Caco-2 (cell line): Measurements from ENCODE around the gene GIPR. TPM values are rescaled to one million over a fixed set of nuclear protein-coding genes. Genes with fewer than 3 reads are reported as not detected.

ENCODE experiments used
- BruUV-seq: library from RNA; stranded (reverse); fragments of 400-500 nt; replicated peaks from 2 replicates; lab custom pipeline; 2021; lab: Mats Ljungman, UMichigan
- CTCF ChIA-PET: fragments of 300-600 bp; sonication (Branson Sonifier 250); formaldehyde crosslinking; loops from one replicate; lab custom pipeline; 2022; ENCODE audit warnings: antibody characterized with exemption; lab: Charles Lee
- POLR2A ChIA-PET: fragments of 300-600 bp; sonication (Branson Sonifier 250); formaldehyde crosslinking; loops from one replicate; lab custom pipeline; 2022; ENCODE audit warnings: antibody characterized with exemption; lab: Charles Lee
- DNase-seq, 2 experiments: peaks; one replicate each; pipeline versions ENCODE4 v3.0.0 to v3.0.0-alpha.2; 2020 to 2022
- H3K27me3 ChIP-seq: replicated peaks from 2 replicates; pipeline ENCODE4 v1.6.0; 2011; ENCODE audit warnings: low read length; ENCODE audit not compliant: control insufficient read depth, insufficient read depth
- H3K36me3 ChIP-seq: 2 replicates; pipeline ENCODE4 v1.5.1; 2011; ENCODE audit warnings: low read length; ENCODE audit not compliant: control insufficient read depth, insufficient read depth
- H3K4me1 ChIP-seq: fragments of 250-450 bp; sonication (Bioruptor Pico); 2 replicates; pipeline ENCODE4 v1.5.1; 2020; ENCODE audit warnings: mild to moderate bottlenecking
- H3K4me3 ChIP-seq: 2 replicates; pipeline ENCODE4 v1.5.1; 2011; ENCODE audit warnings: low read depth, mild to moderate bottlenecking, control low read depth, low read length
- H3K9me3 ChIP-seq: fragments of 250-450 bp; sonication (Bioruptor Pico); 2 replicates; pipeline ENCODE4 v1.5.1; 2020; ENCODE audit warnings: mild to moderate bottlenecking, moderate library complexity
- H3K27ac Mint-ChIP-seq: one replicate; pipeline ENCODE4 v1.8.0; 2022; ENCODE audit warnings: mixed read lengths; ENCODE audit not compliant: unreplicated experiment
- H3K27me3 Mint-ChIP-seq: one replicate; pipeline ENCODE4 v1.8.0; 2022; ENCODE audit warnings: mixed read lengths; ENCODE audit not compliant: insufficient read depth, unreplicated experiment
- H3K36me3 Mint-ChIP-seq: one replicate; pipeline ENCODE4 v1.8.0; 2022; ENCODE audit warnings: mild to moderate bottlenecking, mixed read lengths; ENCODE audit not compliant: insufficient read depth, unreplicated experiment
- H3K4me1 Mint-ChIP-seq: one replicate; pipeline ENCODE4 v1.8.0; 2022; ENCODE audit warnings: low read depth, mixed read lengths; ENCODE audit not compliant: unreplicated experiment
- H3K4me3 Mint-ChIP-seq: one replicate; pipeline ENCODE4 v1.8.0; 2022; ENCODE audit warnings: mild to moderate bottlenecking, moderate library complexity, mixed read lengths; ENCODE audit not compliant: unreplicated experiment
- H3K9me3 Mint-ChIP-seq: one replicate; pipeline ENCODE4 v1.8.0; 2022; ENCODE audit warnings: mixed read lengths; ENCODE audit not compliant: unreplicated experiment
- intact Hi-C: fragments of 100-400 bp; cut with micrococcal nuclease; formaldehyde crosslinking; loops from one replicate; pipeline ENCODE4 v1.10.0; 2022; ENCODE audit not compliant: unreplicated experiment
- microRNA-seq: library from miRNA; unstranded; fragments of <30 nt; microRNA quantifications from one replicate; pipeline ENCODE4 v1.2.0, GENCODE V29; 2022
- total RNA-seq: library from RNA; stranded (reverse); gene quantifications from 2 replicates; pipeline ENCODE4 v1.2.3, GENCODE V29; 2022
- TF ChIP-seq, protein P1 (sequence below), 2 experiments: fragments of 200-600 bp in 1 of 2; IDR thresholded peaks; 1 replicate in 1 of 2; 2 replicates in 1 of 2; pipeline versions ENCODE4 v1.5.1 to v1.8.0; 2011 to 2022; ENCODE audit warnings: antibody characterized with exemption in 1 of 2, control low read depth in 1 of 2, inconsistent platforms in 1 of 2, low read depth in 1 of 2, low read length in 1 of 2, mild to moderate bottlenecking in 1 of 2, moderate library complexity in 1 of 2; ENCODE audit not compliant: insufficient read depth in 1 of 2, severe bottlenecking in 1 of 2, unreplicated experiment in 1 of 2

The GIPR gene
- total RNA-seq, 1 experiment from 2014 or later: 2.6 TPM

DNA sequence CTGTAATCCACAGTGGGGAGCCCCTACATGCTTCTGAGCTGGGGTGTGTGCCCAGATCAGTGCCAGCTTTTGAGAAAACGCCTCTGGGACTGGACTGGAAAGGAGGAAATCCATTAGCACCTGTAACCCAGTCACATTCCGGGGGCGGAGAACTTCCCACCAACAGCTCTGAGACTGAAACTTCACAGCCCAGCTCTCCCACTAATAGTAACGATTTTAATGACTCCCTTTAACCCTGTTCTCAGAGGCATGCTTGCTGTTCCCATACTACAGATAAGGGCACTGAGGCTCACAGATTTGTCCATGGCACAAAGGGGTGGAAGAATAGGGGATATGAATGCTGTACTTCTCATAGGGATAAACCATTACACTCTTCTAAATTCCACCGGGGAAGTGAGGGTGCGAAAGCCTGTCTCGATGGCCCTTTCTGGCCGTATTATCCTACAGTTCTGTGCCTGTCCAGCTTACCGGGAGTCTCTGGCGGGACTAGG lies 61.8 kb downstream of the GIPR start:
- TSS peak; percentile 61 for BruUV-seq
- Mint-ChIP-seq H3K4me1 (peaks cover 8% of the 10 kb centered on the region), H3K27me3 (no peaks in the 10 kb centered on the region), H3K9me3 (no peaks in the 10 kb centered on the region), H3K36me3 (peaks cover 28% of the 10 kb centered on the region), H3K4me3 (peak overlapping the region; percentile 86), H3K27ac (peak overlapping the region; percentile 73)
- H3K4me1 ChIP-seq: no peaks in the 10 kb centered on the region; the same call in none of the 2 replicates
- TF ChIP-seq, protein P1, sequence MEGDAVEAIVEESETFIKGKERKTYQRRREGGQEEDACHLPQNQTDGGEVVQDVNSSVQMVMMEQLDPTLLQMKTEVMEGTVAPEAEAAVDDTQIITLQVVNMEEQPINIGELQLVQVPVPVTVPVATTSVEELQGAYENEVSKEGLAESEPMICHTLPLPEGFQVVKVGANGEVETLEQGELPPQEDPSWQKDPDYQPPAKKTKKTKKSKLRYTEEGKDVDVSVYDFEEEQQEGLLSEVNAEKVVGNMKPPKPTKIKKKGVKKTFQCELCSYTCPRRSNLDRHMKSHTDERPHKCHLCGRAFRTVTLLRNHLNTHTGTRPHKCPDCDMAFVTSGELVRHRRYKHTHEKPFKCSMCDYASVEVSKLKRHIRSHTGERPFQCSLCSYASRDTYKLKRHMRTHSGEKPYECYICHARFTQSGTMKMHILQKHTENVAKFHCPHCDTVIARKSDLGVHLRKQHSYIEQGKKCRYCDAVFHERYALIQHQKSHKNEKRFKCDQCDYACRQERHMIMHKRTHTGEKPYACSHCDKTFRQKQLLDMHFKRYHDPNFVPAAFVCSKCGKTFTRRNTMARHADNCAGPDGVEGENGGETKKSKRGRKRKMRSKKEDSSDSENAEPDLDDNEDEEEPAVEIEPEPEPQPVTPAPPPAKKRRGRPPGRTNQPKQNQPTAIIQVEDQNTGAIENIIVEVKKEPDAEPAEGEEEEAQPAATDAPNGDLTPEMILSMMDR (IDR thresholded peaks at IDR 0.05; ENCODE audit: insufficient read depth in 1 of 2, low read depth in 1 of 2, low read length in 1 of 2, severe bottlenecking in 1 of 2, unreplicated experiment in 1 of 2): no peak
- no peaks in the 10 kb centered on the region for H3K36me3 ChIP-seq
- H3K9me3 ChIP-seq: no peaks in the 10 kb centered on the region
- DNase-seq: peak in 1 of 2 experiments; percentile 29
- H3K27me3 ChIP-seq: no peaks in the 10 kb centered on the region
- intact Hi-C loops: loop anchor here (1.0 to 2.0 kb wide), 3 partner anchors 13 to 133 kb away; partner anchors contain the start of genes SIX5 and SYMPK
- ChIA-PET POLR2A (interaction anchor here (1.0 to 2.2 kb wide), 6 partner anchors 9 to 52 kb away, joined by 3 to 49 read pairs (median 8); partner anchors contain the start of gene SIX5), CTCF (interaction anchor here (0.6 to 2.1 kb wide), 7 partner anchors 9 to 41 kb away, joined by 3 to 18 read pairs (median 9); partner anchors contain the start of genes QPCTL, SIX5 and SNRPD2)
- peak overlapping the region; percentile 57 for H3K4me3 ChIP-seq

DNA sequence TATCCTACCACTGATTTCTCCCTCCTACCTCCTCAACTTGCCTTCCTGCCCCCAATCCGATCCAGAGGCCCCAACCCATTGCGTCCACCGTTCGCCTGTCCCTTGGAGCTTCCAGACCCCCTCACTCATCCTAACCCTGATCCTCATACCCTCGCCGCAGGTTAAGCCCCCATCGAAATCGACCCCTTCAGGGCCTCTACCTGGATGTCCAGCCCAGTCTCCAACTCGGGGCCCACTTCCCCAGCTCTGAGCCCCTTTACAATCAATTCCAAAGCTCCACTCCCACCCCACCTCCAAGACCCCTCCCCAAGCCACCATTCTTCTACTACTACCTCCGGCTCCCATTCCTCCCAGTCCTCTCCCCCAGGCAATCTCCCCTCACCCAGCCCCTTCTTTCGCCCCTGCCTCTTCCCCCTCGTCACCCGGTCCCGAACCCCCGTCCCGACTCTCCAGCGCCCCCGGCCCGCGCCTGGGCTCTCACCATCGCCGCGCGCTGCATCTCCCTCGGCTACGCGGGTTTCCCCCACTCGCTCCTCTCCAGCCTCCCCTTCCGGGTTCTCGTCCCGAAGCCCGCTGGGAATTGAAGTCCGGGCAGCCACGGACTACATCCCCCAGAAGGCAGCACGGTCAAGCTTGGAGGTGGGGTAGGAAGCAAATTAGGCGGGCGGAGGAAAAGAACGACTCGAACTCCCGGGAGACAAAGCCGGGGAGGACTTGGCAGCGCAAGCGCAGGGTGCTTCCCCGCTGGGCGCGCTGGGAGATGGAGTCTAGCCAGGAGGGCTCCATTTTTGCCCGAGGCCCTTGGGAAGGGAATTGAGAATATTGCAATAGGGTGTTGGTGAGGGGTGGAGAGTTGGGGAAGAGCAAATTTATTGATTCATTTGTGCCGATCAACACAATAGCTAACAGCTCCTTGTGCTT lies 62.6 kb downstream of the GIPR start, which contains the start of gene FBXO46:
FBXO46 (minus strand) TSS at position 529 of the 921 bp plus-strand sequence. CDS start 17,401 bp downstream, outside the sequence.
- ChIA-PET POLR2A (interaction anchor here (0.6 to 2.2 kb wide), 17 partner anchors 8 to 1058 kb away, joined by 3 to 49 read pairs (median 6); partner anchors contain the start of genes FOSB, SIX5, SLC1A5 and SNRPD2), CTCF (interaction anchor here (0.6 to 2.1 kb wide), 14 partner anchors 10 to 459 kb away, joined by 3 to 18 read pairs (median 6); partner anchors contain the start of genes QPCTL, SIX5 and SNRPD2)
- H3K9me3 ChIP-seq: no peaks in the 10 kb centered on the region
- no peaks in the 10 kb centered on the region for H3K36me3 ChIP-seq
- Mint-ChIP-seq H3K4me1 (peaks cover 8% of the 10 kb centered on the region), H3K27me3 (no peaks in the 10 kb centered on the region), H3K27ac (peak within 1 kb of the TSS; percentile 73), H3K4me3 (peak within 1 kb of the TSS; percentile 86), H3K36me3 (peaks cover 25% of the 10 kb centered on the region), H3K9me3 (no peaks in the 10 kb centered on the region)
- no TSS peak for BruUV-seq
- H3K27me3 ChIP-seq: no peaks in the 10 kb centered on the region
- peak within 1 kb of the TSS; percentile 57 for H3K4me3 ChIP-seq
- TF ChIP-seq, protein P1 (IDR thresholded peaks at IDR 0.05; ENCODE audit: insufficient read depth in 1 of 2, low read depth in 1 of 2, low read length in 1 of 2, severe bottlenecking in 1 of 2, unreplicated experiment in 1 of 2): peak in 1 of 2 experiments; percentile 44
- intact Hi-C loops: loop anchor here (1.0 to 2.0 kb wide), 3 partner anchors 13 to 132 kb away; partner anchors contain the start of genes SIX5 and SYMPK
- peak; percentile 97 to 99 for DNase-seq
- H3K4me1 ChIP-seq: peaks cover under 1% of the 10 kb centered on the region

Small RNA genes within 50 kb of the gene (microRNA-seq; reads per million reads assigned to microRNA genes)
- gene MIR330 (98.1 reads per million, percentile 72 among the genes with 10 or more reads in this experiment), gene MIR642A (not detected), gene MIR642B (not detected)

Other genes with a start within 250 kb of the GIPR start
- gene ERCC1, start 244.3 kb upstream of the GIPR start, total RNA-seq: 43.5 and 51.0 TPM in 2 replicates
- 6.4 TPM in 2 replicates for gene FOSB, start 200.2 kb upstream of the GIPR start, total RNA-seq
- 13.8 and 18.1 TPM in 2 replicates for gene RTN2, start 171.2 kb upstream of the GIPR start, total RNA-seq
- 1.2 and 2.8 TPM in 2 replicates for gene PPM1N, start 169.8 kb upstream of the GIPR start, total RNA-seq
- gene VASP, start 160.7 kb upstream of the GIPR start, total RNA-seq: 72.4 and 83.1 TPM in 2 replicates
- gene OPA3, start 83.4 kb upstream of the GIPR start, total RNA-seq: 16.9 and 17.7 TPM in 2 replicates
- not detected in 2 replicates for gene GPR4, start 66.0 kb upstream of the GIPR start, total RNA-seq
- 33.9 and 38.8 TPM in 2 replicates for gene EML2, start 28.8 kb upstream of the GIPR start, total RNA-seq
- 579 and 587 TPM in 2 replicates for gene SNRPD2, start 23.7 kb downstream of the GIPR start, total RNA-seq
- 16.9 and 20.2 TPM in 2 replicates for gene QPCTL, start 24.4 kb downstream of the GIPR start, total RNA-seq
- 31.0 and 37.0 TPM in 2 replicates for gene FBXO46, start 62.7 kb downstream of the GIPR start, total RNA-seq
- not detected in 2 replicates for gene MEIOSIN, start 65.2 kb downstream of the GIPR start, total RNA-seq
- gene SIX5, start 101.0 kb downstream of the GIPR start, total RNA-seq: 23.7 and 28.6 TPM in 2 replicates
- gene DMPK, start 114.3 kb downstream of the GIPR start, total RNA-seq: 28.1 and 30.2 TPM in 2 replicates
- 72.4 and 76.3 TPM in 2 replicates for gene DMWD, start 124.6 kb downstream of the GIPR start, total RNA-seq
- 0.23 and 0.30 TPM in 2 replicates for gene RSPH6A, start 147.1 kb downstream of the GIPR start, total RNA-seq
- 81.8 and 85.0 TPM in 2 replicates for gene SYMPK, start 194.9 kb downstream of the GIPR start, total RNA-seq
- 15.3 and 19.0 TPM in 2 replicates for gene FOXA3, start 196.1 kb downstream of the GIPR start, total RNA-seq
- 27.6 and 29.2 TPM in 2 replicates for gene IRF2BP1, start 217.9 kb downstream of the GIPR start, total RNA-seq
- gene MYPOP, start 234.4 kb downstream of the GIPR start, total RNA-seq: 15.8 and 18.1 TPM in 2 replicates
- not detected in 2 replicates for gene NANOS2, start 246.6 kb downstream of the GIPR start, total RNA-seq